ENCODE data around the gene EPB41L2. TPM values are rescaled to one million over a fixed set of nuclear protein-coding genes. Genes with fewer than 3 reads are reported as not detected.

EPB41L2 gene
- total RNA-seq, 1 donor from 2014 or later, result 61.6 TPM

GRCh38 chr6:131068165-131068564 lies 5.1 kb upstream of the EPB41L2 start:
- H3K27me3 Mint-ChIP-seq, result peaks cover 11% of the 10 kb centered on the region
- no peak for DNase-seq (ENCODE audit: low spot score, unreplicated experiment)
- no peaks in the 10 kb centered on the region for H3K36me3 Mint-ChIP-seq (ENCODE audit: insufficient read depth)
- H3K9me3 Mint-ChIP-seq (ENCODE audit: low read depth), result no peaks in the 10 kb centered on the region
- no peak overlapping the region for H3K4me3 Mint-ChIP-seq (ENCODE audit: low read depth)
- TF ChIP-seq CTCF (IDR thresholded peaks at IDR 0.05; ENCODE audit: unreplicated experiment), result no peak
- H3K4me1 Mint-ChIP-seq (ENCODE audit: low read depth), result peaks cover 3% of the 10 kb centered on the region
- no peak overlapping the region for H3K27ac Mint-ChIP-seq

GRCh38 chr6:131067521-131067920 lies 4.5 kb upstream of the EPB41L2 start:
- peaks cover 11% of the 10 kb centered on the region for H3K27me3 Mint-ChIP-seq
- peaks cover 3% of the 10 kb centered on the region for H3K4me1 Mint-ChIP-seq (ENCODE audit: low read depth)
- H3K36me3 Mint-ChIP-seq (ENCODE audit: insufficient read depth), result no peaks in the 10 kb centered on the region
- TF ChIP-seq CTCF (IDR thresholded peaks at IDR 0.05; ENCODE audit: unreplicated experiment), result no peak
- H3K9me3 Mint-ChIP-seq (ENCODE audit: low read depth), result no peaks in the 10 kb centered on the region
- no peak overlapping the region for H3K4me3 Mint-ChIP-seq (ENCODE audit: low read depth)
- no peak overlapping the region for H3K27ac Mint-ChIP-seq
- DNase-seq (ENCODE audit: low spot score, unreplicated experiment), result no peak

- Mint-ChIP-seq H3K9me3 (ENCODE audit: low read depth) (no peaks in the 10 kb centered on the region), H3K4me3 (ENCODE audit: low read depth) (no peak overlapping the region), H3K4me1 (ENCODE audit: low read depth) (peaks cover 15% of the 10 kb centered on the region), H3K27me3 (peaks cover 21% of the 10 kb centered on the region), H3K27ac (no peak overlapping the region), H3K36me3 (ENCODE audit: insufficient read depth) (no peaks in the 10 kb centered on the region)
- TF ChIP-seq CTCF (IDR thresholded peaks at IDR 0.05; ENCODE audit: unreplicated experiment), result no peak
- DNase-seq (ENCODE audit: low spot score, unreplicated experiment), result no peak
Measured at GRCh38 chr6:131065824-131066171, 2.8 kb upstream of the EPB41L2 start.

- no peak for TF ChIP-seq CTCF (IDR thresholded peaks at IDR 0.05; ENCODE audit: unreplicated experiment)
- Mint-ChIP-seq H3K27me3 (peaks cover 22% of the 10 kb centered on the region), H3K4me1 (ENCODE audit: low read depth) (peaks cover 17% of the 10 kb centered on the region), H3K9me3 (ENCODE audit: low read depth) (no peaks in the 10 kb centered on the region), H3K36me3 (ENCODE audit: insufficient read depth) (no peaks in the 10 kb centered on the region), H3K4me3 (ENCODE audit: low read depth) (no peak overlapping the region), H3K27ac (no peak overlapping the region)
- DNase-seq (ENCODE audit: low spot score, unreplicated experiment), result no peak
Measured at GRCh38 chr6:131065112-131065823, 2.2 kb upstream of the EPB41L2 start.

- Mint-ChIP-seq H3K9me3 (ENCODE audit: low read depth) (no peaks in the 10 kb centered on the region), H3K27me3 (peaks cover 20% of the 10 kb centered on the region), H3K4me1 (ENCODE audit: low read depth) (peaks cover 17% of the 10 kb centered on the region), H3K36me3 (ENCODE audit: insufficient read depth) (no peaks in the 10 kb centered on the region), H3K4me3 (ENCODE audit: low read depth) (peak overlapping the region; percentile 79), H3K27ac (peak overlapping the region; percentile 18)
- DNase-seq (ENCODE audit: low spot score, unreplicated experiment), result no peak
- no peak for TF ChIP-seq CTCF (IDR thresholded peaks at IDR 0.05; ENCODE audit: unreplicated experiment)
Measured at GRCh38 chr6:131063764-131064272, 773 bp upstream of the EPB41L2 start.

Measured in progenitor cell of endocrine pancreas (in vitro differentiated cells).